Activated T-cell treated with anti-CD3 and anti-CD28 coated beads, Interleukin-2, amount 50 U/mL, for 1 hour (primary cell): ENCODE results near the gene CPNE4.

ENCODE experiments used
- DNase-seq: peaks from one replicate; pipeline ENCODE4 v3.0.0-alpha.2; 2020

Gene CPNE4

DNA sequence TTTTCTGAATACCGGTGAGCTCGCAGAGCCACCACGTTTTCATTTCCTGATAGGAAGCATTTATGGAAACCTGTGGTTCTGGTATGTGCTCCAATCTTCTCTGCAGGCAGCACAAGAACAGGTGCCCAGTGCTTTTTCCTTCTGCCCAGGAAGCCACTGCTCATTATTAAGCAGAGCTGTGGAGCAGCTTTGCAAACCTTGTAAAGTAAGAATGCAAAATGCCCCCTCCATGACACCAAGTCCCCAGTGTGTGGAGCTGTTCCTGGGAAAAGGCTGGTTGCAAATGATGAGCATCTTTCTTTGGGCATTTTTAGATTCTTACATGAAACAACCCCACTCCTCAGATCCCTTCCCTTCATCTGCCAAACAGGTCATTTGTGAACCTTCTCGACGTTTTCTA is 466.4 kb downstream of the CPNE4 start:
- no peak for DNase-seq

DNA sequence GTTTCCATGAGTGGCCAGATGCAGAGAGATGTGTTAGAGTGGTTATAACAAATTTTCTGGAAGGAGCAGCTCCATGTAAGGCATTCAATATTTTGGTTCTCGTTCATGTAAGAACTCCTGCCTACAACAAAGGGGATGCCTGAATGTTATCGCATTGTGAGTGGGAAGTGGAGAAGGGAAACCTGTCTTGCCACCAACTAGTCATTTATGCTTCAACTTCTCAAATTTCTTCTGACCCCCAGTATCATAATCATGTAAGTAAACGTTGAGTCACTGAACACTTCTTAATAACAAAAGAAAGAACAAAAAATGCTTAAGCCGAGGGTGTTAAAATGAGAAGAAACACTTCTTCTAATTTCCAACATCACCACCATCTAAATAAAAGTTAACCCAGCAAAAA is 470.0 kb downstream of the CPNE4 start:
- no peak for DNase-seq

DNA sequence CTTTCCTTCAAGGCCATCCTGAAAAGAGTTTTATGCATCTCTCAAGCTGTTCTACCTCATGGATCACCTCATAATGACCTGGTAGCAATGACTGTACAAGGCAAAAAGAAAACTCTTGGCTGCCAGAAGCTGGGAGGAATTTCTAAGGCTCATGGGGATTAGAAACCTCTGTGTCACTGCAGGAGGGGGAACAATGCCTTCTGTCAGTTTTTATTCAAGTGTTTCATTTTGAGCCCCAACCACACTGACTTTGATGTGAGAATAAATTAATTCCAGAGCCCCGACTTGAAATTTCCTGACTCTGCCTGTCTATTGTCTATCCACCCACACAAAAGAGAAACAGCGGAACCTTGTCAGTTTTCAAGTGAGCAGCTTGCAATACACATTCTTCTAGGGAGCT is 473.3 kb downstream of the CPNE4 start:
- no peak for DNase-seq

DNA sequence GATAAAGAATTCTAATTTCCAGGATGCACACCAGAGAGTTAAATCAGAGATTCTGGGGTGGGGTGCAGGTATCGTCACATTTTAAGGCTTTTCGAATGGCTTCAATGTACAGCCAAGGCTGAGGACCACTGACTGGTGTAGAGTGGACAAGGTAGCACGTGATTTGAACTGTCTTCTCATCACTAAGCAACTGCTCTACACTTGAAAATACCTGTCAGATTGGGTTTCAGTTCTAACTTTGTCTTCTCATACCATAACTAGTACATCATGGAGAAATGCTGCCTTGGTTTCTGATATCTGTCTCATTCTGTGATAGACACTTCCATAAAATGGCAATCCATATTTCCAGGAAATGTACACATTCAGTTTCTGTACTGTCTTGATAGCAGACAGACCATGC is 474.0 kb downstream of the CPNE4 start:
- DNase-seq: no peak

DNA sequence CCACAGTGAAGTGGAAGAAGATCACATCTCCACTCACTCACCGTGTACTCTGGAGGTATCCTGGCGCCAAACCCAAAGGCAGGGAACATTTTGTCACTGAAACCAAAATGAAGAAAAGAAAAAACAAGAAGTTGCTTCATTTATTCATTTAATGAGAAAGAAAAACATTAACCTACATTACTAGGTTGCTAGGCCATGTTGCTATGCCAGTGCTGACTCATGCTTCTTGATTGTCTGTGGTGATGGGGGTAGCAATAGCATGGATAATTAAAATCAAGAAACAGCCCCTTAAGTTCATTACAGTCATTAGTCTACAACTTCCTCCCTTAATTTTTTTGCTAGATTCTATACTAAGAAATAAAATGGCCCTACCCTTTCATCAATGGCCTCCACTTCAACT is 479.4 kb downstream of the CPNE4 start:
- DNase-seq: no peak

DNA sequence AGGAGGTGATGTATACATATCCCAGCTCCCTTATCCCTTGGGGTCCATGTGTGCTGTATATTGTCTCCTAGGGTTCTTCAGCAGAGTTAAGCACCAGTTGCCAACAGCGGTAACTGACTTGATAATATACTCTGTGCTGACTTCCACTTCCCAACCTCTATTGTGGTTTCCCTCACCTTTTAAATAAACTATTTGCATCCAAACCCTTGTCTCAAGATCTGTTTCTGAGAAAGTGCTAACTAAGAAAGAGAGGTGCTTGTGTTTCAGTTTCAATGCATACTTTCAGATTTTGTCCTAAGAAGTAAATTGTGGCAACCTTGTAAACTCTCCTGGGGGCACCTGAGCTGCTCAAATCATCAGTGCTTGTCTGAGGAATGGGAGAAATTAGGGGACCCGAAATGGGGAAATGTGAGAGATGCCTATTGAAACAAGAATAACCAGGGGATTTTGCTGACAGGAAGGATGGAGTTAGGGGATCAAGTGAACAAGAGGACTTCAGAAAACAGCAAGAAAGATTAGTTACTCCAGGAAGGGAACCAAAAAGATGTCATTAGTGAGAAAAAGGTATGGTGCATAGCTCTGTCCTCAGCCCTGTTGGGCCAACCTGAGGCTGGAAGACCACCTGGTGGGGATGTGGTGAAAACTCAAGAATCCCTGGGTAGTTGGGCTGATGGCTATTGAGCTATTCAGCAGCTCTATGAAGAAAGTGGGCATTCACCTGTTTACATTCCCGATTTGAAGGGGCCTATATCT is 481.1 kb downstream of the CPNE4 start:
- DNase-seq: no peak

DNA sequence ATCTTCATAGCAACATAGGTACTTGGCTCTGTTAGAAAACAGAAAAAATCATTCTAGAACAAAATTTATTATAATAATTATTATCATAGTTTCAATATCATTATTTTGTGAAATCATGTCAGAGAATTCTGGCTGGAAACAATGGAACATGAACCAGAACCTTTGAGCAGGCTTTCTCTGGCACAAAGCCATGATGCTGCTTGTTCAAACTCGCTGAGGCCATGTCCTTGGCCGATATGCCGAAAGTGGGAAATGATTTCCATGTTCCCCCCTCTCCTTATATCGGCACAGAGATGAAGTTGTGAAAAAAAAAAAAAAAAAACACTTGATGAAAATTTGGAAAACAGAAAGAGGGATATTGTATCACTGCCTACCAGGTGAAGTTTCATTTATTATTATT is 483.1 kb downstream of the CPNE4 start:
- DNase-seq: no peak

DNA sequence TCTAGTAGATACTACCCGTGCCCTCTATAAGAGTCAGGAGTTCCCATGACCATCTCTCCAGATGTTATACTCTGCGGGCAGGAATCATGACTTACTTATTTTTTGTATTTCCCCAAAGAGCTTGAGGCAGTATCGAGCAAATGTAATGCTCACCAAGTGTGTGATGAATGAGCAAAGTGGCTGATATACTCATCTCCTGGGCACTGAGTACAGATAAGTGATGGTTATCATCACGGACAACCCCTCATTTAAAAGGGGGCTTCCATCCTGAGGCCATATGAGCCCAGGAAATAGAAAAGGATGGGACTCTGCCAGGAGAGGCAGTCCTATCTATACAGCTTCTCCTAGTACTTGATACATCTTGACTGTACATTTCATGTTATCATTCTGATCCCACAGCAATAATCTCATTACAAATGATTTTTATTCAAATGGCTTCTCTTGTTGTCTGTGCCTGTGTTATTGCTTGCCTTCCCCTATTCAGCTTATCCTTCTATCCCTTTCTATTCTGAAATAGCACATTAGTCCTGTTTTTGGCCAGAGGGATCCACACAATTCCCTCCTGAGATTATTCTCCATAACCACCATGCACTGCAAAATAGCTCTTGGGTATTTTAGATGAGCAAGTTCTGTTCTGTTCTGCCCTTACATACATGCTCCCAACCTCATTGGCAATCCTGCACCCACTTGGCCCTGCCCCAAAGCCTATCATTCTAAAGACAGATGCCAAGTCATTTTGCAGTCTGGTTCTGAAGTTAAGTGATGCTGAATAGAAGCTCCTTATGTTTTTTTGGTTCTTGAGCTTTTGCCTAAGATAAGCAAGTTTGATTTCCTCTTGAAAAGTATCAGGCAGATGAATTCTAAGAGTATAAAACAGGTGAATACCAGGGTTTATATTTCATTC is 484.0 kb downstream of the CPNE4 start:
- DNase-seq: no peak

DNA sequence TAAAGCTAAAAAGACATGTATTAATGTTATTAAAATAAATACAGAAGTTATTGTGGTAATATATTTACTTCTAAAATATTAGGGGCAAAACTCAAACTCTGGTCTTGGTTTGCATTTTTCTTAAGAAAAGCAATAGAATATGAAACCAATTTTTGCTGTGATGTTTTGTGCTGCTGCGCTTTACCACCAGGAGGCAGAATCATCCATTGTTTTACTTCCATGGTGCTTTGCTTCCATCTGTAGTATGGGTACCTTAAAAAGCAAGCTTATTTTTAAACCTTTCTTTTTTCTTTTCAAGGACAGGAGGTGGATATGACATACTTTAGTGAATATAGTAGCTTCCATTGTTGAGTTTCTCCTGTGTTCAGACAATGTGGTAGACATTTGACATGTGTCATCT is 485.5 kb downstream of the CPNE4 start:
- DNase-seq: no peak

DNA sequence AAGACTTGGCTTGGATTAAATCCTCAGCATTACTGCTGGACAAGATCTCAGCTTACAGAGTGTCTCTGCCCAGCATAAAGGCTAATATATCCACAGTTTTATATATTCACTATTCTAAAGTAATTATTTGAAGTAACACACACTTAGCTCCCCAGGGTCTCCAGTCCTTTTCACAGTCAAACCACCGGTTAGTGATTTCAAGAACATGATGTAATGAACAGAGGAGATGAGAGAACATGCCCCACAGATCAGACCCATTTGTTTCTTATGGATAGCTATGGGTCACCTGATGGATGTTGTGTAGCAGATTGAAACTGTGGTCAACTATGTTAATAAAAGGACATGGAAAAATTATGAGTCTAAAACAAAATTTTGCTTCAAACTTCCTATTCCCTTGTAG is 487.2 kb downstream of the CPNE4 start:
- DNase-seq: no peak

DNA sequence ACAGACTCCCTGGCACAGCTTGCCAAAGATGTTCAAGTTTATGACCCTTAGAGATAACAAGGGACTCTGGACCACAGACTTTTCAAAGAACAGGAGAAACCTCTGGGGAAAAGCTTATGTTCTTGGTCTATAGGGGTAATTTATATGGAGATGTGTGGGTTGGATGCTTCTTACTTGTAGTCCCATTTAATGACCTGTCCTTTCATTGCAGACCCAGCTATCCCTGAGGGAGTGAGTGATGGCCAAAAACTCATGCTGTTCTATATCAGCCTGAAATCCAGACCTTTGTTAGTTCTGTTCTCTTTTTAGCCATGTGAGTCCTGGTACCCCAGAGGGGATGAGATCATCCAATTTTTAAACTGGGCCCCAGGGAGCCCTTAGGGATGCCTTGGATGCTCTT is 488.4 kb downstream of the CPNE4 start:
- DNase-seq: no peak

DNA sequence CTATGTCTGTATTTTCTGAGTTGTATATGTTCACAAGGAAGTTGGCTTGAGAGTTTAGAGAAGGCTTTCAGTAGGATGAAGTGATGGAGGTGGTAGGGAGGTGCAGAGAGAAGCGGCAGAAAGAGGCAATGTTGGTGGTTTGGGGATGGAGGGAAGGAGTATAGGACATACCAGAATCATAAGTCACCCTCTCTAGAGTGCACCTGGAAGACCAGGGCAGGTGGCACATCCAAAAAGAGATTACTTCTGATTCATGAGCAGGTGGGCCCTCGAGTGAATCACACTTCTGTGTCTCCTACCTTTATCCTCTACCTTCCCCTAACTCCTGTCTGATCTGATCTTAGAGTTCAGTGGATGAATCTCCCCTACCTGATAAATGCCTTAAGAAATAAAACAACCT is 490.3 kb downstream of the CPNE4 start:
- no peak for DNase-seq

DNA sequence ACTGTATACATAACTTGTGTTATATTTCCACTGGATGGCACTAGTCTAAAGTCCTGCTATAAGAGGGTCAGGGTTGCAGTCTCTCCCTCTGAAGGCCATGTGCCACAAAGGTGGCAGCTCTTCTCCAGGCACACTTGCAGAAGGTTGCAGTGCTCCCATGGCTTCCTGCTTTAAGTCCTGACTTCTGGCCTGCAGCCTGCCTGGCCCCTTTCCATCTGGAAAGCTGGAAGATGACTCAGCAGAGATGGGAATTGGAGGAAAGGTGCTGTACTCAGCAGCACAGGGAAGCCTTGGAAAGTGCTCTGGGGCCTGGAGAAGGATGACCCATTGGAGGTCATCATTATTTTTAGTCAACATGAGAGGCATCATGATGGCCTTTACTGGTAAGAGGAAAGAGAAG is 491.1 kb downstream of the CPNE4 start:
- DNase-seq: no peak

DNA sequence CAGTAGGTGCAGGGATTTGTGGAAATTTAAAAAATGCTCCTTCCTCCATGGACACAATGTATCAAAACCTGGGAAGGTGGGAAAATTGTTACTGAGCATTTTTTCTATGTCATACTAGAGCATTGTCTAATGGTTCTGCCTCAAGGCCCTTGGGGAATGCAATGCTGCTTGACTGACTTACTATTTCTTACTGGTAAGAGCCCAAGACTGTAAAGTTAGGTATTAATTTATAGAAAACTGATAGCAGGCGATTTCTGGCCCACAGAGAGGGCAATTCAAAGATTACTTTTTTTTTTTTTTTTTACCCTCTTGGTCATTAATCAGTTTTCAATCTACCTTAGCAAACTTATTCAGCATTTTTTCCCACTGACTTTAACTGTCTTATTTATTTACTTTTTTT is 493.5 kb downstream of the CPNE4 start:
- no peak for DNase-seq

DNA sequence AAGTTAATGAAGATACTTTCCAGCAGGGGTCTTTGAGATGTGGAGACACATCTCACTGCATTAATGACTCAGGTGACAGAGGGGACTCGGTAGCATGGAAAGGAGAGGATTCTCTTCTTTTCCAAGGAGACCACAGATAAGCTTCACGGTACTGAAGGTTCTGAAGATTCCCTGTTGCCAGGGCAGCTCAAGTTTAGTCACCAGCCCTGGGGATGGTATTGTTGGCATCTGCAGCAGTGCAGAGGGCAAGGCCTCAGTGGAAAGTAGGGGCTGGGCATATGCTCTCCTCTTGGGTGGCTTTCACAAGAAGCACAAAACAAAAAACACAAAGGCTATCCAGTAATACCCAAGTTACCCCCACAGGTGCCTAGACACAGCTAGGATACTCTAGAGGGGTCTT is 494.0 kb downstream of the CPNE4 start:
- no peak for DNase-seq

DNA sequence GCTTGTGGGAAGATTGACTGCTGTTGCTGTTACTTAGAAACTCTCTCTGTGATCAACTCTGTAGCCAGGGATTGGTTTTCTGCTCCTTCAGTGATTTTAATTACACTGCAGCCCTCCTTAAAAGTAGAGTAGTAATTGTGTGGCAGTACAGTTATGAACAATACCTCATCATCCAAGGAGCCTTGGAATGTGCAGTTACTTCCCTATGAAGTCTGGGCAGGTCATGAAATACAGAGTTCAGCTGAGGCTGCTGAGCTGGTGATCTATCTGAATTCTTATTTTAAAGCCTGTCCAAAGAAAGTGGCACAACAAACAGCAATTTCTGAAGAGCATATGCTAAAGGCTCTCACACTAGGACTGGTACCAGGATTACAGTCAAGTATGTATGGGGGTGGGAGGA is 494.7 kb downstream of the CPNE4 start:
- DNase-seq: no peak

DNA sequence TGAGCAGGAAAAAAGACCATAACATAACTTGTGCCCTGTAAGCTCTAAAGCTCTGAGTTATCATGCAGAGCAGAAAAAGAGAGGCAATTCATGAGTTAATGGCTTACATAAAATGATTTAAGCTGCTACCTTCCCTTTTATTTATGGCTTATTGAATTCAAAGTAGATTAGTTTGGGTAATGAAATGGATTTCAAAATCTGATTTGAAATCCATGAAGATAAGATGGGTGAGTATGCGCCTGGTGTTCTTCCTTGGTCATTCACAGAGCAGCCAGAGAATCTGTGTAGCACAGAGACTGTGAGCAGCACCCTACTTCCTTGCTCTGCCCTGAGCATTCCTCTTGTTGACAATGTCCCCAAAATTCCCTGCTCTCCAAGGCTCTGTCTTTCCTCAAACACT is 495.8 kb downstream of the CPNE4 start:
- no peak for DNase-seq

DNA sequence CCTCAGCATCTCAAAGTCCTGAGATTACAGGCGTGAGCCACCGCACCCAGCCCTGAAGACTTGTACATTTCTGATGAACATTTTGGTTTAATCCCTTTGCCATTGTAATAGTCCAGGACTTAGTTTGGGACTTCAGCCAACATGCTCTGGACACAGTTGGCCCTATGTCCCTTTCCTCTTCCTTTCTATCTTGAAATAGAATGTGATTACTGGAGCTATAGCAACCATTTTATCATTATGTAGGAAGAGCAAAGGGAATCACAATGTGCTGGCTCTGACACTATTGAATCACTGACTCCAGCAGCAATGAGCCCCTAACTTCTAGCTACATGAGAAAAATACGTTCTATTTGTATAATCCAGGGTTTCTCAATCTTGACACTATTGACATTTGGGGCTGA is 497.3 kb downstream of the CPNE4 start:
- DNase-seq: no peak

DNA sequence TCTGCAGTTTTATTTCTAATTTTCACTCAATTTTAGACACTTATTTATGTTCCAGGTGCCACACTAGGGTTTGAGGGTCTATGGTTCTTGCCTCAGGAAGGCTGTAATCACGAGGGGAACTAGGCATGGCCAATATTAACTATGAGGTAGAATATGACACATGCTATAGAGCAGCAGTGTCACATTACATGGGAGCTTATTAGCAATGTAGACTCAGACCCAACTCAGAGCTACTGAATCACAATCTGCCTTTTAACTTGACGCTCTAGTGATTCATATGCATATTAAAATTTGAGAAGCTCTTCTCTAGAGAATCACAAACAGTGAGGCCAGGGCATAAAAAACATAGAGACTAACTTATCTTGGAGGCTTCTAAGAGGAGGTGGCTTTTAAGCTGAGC is 499.2 kb downstream of the CPNE4 start:
- DNase-seq: no peak

DNA sequence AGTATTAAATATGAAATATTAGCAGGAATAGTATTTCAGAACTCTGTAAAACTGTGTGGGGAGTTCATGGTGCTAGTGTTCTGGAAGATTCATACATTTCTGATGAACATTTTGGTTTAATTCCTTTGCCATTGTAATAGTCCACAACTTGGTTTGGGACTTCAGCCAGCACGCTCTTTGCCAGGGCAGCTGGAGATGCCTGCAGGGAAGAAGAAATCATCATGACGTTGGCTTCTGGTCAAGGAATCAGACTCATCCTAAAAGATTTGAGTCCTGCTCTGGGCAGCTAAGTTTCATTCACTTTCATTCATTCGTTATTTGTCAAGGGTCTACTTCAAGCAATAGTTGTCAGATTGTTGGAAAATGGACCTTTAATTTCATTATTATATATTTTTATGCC is 499.7 kb downstream of the CPNE4 start:
- no peak for DNase-seq

DNA sequence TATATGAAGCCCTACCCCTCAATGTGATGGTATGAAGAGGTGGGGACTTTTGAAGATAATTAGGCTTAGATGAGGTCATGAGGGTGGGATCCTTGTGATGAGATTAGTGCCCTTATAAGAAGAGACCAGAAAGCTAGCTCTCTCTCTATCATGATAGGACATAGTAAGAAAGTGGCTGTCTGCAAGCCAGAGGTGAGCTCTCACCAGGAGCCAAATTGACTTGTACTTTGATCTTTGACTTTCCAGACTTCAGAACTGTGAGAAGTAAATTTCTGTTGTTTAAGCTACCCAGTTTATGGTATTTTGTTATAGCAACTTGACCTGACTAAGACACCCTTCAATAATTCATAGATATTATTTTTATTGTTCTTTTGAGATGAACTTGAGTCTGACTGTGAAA is 502.2 kb downstream of the CPNE4 start:
- no peak for DNase-seq

DNA sequence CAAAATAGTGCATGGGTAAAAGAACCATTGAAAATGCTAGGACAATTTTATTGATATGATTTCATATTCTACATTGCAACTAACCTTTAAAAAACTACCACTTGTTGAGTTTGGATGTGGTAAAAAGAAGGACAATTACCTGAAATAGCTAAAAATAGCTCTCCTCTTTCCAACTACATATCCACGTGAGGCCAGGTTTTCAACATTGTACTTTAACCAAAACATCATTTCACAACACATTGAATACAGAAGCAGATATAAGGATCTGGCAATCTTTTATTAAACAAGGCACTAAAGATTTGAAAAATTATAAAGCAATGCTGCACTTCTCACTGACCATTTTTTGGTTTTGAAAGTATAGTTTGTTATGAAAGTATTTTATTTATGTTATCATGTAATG is 504.0 kb downstream of the CPNE4 start:
- no peak for DNase-seq

DNA sequence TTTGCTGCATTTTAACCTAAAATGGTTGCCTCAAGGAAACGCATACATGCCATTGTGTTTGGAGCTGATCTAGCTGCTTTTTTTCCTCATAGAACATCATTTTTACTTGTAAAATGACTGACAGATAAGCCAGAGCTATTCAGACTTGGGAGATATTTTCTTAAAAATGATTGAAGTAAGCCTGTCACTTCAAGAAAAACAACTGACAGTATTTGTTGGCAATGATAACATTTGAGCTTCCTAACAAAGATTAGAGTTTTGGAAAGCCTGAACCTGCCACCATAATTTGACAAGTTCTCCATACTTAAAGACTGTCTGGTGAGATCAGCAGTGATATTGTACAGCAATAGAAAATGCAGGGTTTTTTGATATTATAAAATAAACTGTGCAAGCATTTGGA is 504.4 kb downstream of the CPNE4 start:
- no peak for DNase-seq

DNA sequence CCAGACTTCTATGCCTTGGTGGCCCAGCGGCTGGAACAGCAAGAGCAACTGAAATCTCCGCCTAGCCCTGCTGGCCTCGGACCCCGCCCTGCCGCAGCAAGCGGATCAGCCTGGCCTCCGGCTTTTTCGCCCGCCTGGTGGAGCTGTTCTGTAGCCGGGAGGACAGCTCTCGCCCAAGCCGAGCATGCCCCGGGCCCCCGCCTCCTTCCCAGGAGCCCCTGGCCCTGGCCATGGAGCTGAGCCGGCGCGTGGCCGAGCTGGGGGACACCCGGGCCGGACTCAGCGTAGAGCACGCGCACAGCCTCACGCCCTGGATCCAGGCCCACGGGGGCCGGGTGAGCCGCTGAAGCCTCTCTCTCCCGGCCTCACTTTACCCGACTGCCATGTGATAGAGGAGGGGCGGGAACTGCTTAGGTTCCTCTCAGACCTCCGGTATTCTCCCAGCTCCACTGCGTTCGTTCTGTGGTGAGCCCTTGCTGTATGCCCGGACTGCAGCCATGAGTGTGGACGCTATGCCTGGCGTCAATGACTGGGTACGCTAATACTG is 507.9 kb downstream of the CPNE4 start:
- no peak for DNase-seq
